Fibroblast of lung (primary cell): ENCODE measurements around the gene TNKS1BP1. TPM values are rescaled to one million over a fixed set of nuclear protein-coding genes. Genes with fewer than 3 reads are reported as not detected.

ENCODE experiments used
- DNase-seq, 2 donors: peaks; one replicate each; pipeline versions ENCODE4 v3.0.0 to v3.0.0-alpha.2; 2010; ENCODE audit warnings: low read depth in 2 of 2
- H2AFZ ChIP-seq: 2 replicates; pipeline ENCODE4 v1.5.1; 2012; ENCODE audit warnings: low read length, control low read depth, inconsistent platforms
- H3K27ac ChIP-seq: 2 replicates; pipeline ENCODE4 v1.5.1; 2011; ENCODE audit warnings: low read length, control low read depth; ENCODE audit not compliant: insufficient read depth
- H3K27me3 ChIP-seq: 2 replicates; pipeline ENCODE4 v1.5.1; 2011; ENCODE audit warnings: mild to moderate bottlenecking, low read length; ENCODE audit not compliant: control insufficient read depth, insufficient read depth
- H3K36me3 ChIP-seq: 2 replicates; pipeline ENCODE4 v1.5.1; 2011; ENCODE audit warnings: low read length; ENCODE audit not compliant: control insufficient read depth, insufficient read depth
- H3K4me1 ChIP-seq: 2 replicates; pipeline ENCODE4 v1.5.1; 2011; ENCODE audit warnings: low read length; ENCODE audit not compliant: control insufficient read depth, insufficient read depth; ENCODE audit errors: extremely low read depth
- H3K4me2 ChIP-seq: 2 replicates; pipeline ENCODE4 v1.5.1; 2011; ENCODE audit warnings: low read length, control low read depth; ENCODE audit not compliant: insufficient read depth; ENCODE audit errors: extremely low read depth
- H3K4me3 ChIP-seq, 4 experiments: fragments of 200-600 bp in 1 of 4; sonication (generic) in 1 of 4; replicated peaks in 1 of 4; 2 replicates each; pipeline ENCODE4 v1.5.1; 2011 to 2016; ENCODE audit warnings: low read length in 4 of 4, low read depth in 3 of 4, mild to moderate bottlenecking in 3 of 4, control low read depth in 2 of 4, inconsistent platforms in 1 of 4, mixed read lengths in 1 of 4; ENCODE audit not compliant: insufficient read depth in 1 of 4; ENCODE audit errors: control extremely low read depth in 1 of 4
- H3K79me2 ChIP-seq: 2 replicates; pipeline ENCODE4 v1.5.1; 2012; ENCODE audit warnings: mild to moderate bottlenecking, low read length, inconsistent platforms; ENCODE audit not compliant: control insufficient read depth, insufficient read depth
- H3K9ac ChIP-seq: 2 replicates; pipeline ENCODE4 v1.5.1; 2011; ENCODE audit warnings: mild to moderate bottlenecking, low read length, control low read depth; ENCODE audit not compliant: insufficient read depth
- H3K9me3 ChIP-seq: 2 replicates; pipeline ENCODE4 v1.5.1; 2012; ENCODE audit warnings: low read depth, low read length; ENCODE audit not compliant: control insufficient read depth, insufficient read depth
- H4K20me1 ChIP-seq: 2 replicates; pipeline ENCODE4 v1.5.1; 2011; ENCODE audit warnings: low read length; ENCODE audit not compliant: control insufficient read depth, insufficient read depth; ENCODE audit errors: extremely low read depth
- EZH2 ChIP-seq: IDR thresholded peaks from 2 replicates; pipeline ENCODE4 v1.5.1; 2012; ENCODE audit warnings: low read length, control low read depth, mild to moderate bottlenecking; ENCODE audit errors: missing control alignments
- polyA plus RNA-seq, 2 donors: library from polyadenylated mRNA; depleted of rRNA in 1 of 2; stranded (reverse) in 1 of 2; unstranded in 1 of 2; fragments of >200 nt; gene quantifications; 2 replicates each; pipeline ENCODE4 v1.2.1, GENCODE V29; 2011 to 2012; ENCODE audit warnings: missing spikeins in 1 of 2
- total RNA-seq: library from RNA; depleted of rRNA; stranded (reverse); fragments of >200 nt; gene quantifications from 2 replicates; pipeline ENCODE4 v1.2.1, GENCODE V29; 2014
- TF ChIP-seq, protein P1 (sequence below), 2 donors: IDR thresholded peaks in 1 of 2; conservative IDR thresholded peaks in 1 of 2; 1 replicate in 1 of 2; 2 replicates in 1 of 2; pipeline ENCODE4 v1.5.1; 2011 to 2012; ENCODE audit warnings: low read length in 2 of 2, control low read depth in 1 of 2, inconsistent platforms in 1 of 2, low read depth in 1 of 2, mild to moderate bottlenecking in 1 of 2

Gene TNKS1BP1
- total and polyA plus RNA-seq, 2 donors (not counting 1 experiment from before 2014, with no cell fraction given): 70.2 to 111 TPM

DNA sequence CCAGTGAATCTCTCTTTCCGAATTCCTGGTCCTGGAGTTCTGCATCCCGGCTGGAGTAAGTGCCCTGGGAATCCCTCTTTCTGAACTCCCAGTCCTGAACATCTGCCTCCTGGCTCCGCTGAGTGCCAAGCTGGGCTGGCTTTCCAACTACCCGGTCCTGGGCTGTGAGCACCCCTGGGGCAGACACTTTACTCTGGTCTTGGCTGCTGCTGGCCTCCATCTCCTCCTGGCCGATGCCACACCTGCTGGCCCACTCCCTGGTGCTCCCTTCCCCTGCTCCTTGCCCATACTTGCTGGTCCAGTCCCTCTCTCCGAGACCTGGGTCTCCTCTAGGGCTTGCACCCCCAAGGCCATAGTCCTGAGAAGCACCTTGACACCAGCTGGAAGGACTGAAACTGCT is 14.7 kb downstream of the TNKS1BP1 start:
- no peak for DNase-seq
- H3K27me3 ChIP-seq: no peaks in the 10 kb centered on the region
- H3K4me2 ChIP-seq: peak overlapping the region; percentile 91
- H2AFZ ChIP-seq: no peak overlapping the region
- peaks cover 51% of the 10 kb centered on the region for H3K79me2 ChIP-seq
- H3K36me3 ChIP-seq: peaks cover 27% of the 10 kb centered on the region
- H3K9me3 ChIP-seq: no peaks in the 10 kb centered on the region
- no peaks in the 10 kb centered on the region for H4K20me1 ChIP-seq
- TF ChIP-seq EZH2: no peak
- TF ChIP-seq, protein P1, sequence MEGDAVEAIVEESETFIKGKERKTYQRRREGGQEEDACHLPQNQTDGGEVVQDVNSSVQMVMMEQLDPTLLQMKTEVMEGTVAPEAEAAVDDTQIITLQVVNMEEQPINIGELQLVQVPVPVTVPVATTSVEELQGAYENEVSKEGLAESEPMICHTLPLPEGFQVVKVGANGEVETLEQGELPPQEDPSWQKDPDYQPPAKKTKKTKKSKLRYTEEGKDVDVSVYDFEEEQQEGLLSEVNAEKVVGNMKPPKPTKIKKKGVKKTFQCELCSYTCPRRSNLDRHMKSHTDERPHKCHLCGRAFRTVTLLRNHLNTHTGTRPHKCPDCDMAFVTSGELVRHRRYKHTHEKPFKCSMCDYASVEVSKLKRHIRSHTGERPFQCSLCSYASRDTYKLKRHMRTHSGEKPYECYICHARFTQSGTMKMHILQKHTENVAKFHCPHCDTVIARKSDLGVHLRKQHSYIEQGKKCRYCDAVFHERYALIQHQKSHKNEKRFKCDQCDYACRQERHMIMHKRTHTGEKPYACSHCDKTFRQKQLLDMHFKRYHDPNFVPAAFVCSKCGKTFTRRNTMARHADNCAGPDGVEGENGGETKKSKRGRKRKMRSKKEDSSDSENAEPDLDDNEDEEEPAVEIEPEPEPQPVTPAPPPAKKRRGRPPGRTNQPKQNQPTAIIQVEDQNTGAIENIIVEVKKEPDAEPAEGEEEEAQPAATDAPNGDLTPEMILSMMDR (conservative IDR thresholded peaks at IDR 0.05 in 1 of 2, IDR thresholded peaks at IDR 0.05 in 1 of 2; ENCODE audit: low read depth in 1 of 2, low read length in 2 of 2): no peak
- H3K27ac ChIP-seq: peak overlapping the region; percentile 83
- H3K9ac ChIP-seq: no peak overlapping the region
- peaks cover 29% of the 10 kb centered on the region for H3K4me1 ChIP-seq
- peak overlapping the region in 3 of 4 experiments; percentile 48 to 63 (median 48) for H3K4me3 ChIP-seq

DNA sequence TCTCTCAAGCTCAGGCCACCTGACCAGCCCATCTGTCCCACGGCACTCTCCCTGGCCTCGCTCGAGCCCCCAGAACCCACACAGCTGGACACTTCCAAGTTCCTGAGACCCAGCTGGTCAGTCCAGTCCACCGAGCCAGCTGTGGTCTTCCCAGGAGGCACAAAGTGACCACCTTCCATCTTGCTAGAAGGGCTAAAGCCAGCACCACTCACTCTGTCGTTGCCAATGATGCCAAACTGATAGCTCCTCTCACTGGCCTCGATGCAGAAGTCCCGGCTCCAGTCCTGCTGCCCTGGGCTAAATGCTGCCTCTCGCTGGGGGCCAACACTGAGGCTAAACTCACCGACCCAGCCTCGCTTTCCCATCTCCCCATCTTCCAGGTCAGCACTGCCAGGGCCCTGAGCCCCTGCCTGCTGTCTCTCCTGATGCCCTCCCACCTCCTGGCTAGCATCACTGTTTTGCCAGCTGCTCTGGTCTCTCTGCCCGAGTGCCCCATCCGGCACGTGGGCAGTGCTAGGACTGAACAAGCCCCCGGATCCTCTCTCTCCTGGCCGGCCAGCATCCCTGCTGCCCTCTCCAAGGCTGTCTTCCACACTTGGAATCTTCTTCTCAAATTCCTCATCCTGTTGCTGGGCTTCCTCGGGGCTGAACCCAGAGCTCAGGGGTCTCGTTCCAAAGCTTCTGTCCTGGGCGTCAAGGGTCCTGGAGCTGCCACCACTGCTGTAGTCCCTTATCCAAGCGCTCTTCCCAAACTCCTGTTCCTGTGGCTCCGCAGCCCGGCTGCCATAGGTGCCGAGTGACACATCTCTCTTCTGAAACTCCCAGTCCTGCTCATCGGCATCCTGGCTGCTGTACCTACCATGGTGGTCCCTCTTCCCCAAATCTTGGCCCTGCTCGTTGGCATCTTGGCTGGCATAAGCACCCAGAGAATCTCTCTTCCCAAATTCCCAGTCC is 15.4 kb downstream of the TNKS1BP1 start:
- Histone ChIP-seq H3K27me3 (no peaks in the 10 kb centered on the region), H4K20me1 (no peaks in the 10 kb centered on the region), H3K4me3 (peak overlapping the region in 1 of 4 experiments; percentile 63), H3K4me1 (peaks cover 34% of the 10 kb centered on the region), H3K9ac (no peak overlapping the region), H3K36me3 (peaks cover 27% of the 10 kb centered on the region), H3K9me3 (no peaks in the 10 kb centered on the region), H3K4me2 (no peak overlapping the region), H3K27ac (peak overlapping the region; percentile 83), H3K79me2 (peaks cover 55% of the 10 kb centered on the region), H2AFZ (no peak overlapping the region)
- DNase-seq: no peak
- TF ChIP-seq, protein P1 (conservative IDR thresholded peaks at IDR 0.05 in 1 of 2, IDR thresholded peaks at IDR 0.05 in 1 of 2; ENCODE audit: low read depth in 1 of 2, low read length in 2 of 2): no peak
- TF ChIP-seq EZH2: no peak

DNA sequence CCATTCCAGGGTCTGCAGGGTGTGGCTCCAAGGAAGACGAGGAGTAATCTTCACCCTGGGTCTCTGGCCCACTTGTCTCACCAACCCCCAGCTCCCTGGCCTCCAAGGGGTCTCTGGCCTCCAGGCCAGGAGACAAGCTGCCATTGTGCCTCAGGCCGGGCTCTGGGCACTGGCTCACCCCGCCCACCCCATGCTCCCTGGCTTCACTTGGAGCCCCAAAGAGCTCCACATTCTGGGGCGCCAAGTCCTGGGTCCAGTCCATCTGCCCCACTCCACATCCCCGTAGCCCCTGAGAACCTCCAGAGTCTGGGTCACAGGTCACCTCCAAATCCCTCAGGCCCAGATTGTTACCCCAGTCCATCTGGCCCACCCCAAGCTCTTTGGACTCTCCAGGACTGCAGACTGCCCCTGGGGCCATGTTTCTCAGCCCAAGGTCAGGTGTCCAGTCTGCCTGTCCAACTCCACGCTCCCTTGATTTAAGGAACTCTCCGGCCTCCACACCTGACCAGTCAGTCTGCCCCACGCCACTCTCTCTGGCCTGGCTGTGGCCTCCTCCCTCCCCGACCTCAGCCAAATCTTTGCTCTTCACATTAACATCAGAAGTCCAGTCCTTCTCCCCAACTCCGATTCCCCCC is 16.2 kb downstream of the TNKS1BP1 start:
- no peak overlapping the region for H2AFZ ChIP-seq
- H3K4me2 ChIP-seq: no peak overlapping the region
- no peak for DNase-seq
- no peaks in the 10 kb centered on the region for H3K9me3 ChIP-seq
- H4K20me1 ChIP-seq: no peaks in the 10 kb centered on the region
- TF ChIP-seq EZH2: no peak
- TF ChIP-seq, protein P1 (conservative IDR thresholded peaks at IDR 0.05 in 1 of 2, IDR thresholded peaks at IDR 0.05 in 1 of 2; ENCODE audit: low read depth in 1 of 2, low read length in 2 of 2): no peak
- no peak overlapping the region for H3K27ac ChIP-seq
- peaks cover 28% of the 10 kb centered on the region for H3K36me3 ChIP-seq
- H3K27me3 ChIP-seq: no peaks in the 10 kb centered on the region
- H3K9ac ChIP-seq: no peak overlapping the region
- H3K4me3 ChIP-seq: peak overlapping the region in 1 of 4 experiments; percentile 27
- peaks cover 37% of the 10 kb centered on the region for H3K4me1 ChIP-seq
- peaks cover 63% of the 10 kb centered on the region for H3K79me2 ChIP-seq
